ENCODE results near the gene PIGU.

PIGU gene

DNA sequence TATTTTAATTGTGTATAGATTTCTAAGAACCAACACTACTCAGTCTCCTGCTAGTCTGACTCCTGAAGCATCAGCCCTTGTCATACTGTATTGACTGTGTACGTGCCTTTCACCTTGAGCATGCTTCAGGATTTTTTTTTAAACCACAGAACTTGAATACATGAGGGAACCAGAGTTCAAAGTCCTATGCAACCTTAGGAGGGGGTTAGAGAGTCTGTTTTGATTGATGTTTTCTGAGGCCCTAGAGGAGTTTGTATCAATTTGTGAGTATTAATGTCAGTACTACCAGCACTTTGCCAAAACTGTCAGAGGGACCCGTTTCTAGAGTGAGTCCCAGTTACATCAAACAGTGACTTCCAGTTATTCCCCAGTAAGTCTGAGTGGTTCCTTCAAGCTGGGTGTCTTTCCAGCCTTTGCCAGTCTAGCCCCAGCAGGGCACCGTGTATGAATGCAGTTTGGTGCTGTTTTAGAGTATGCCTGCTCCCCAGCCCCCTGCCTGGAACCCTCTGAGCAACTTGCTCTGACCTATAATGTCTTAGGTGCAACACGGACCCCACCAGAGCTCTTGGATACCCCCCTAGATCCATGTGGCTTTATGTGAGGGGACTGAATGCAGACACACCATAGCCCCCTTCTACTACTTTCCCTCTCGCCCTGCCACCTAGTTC is 35.8 kb upstream of the PIGU start:
- Histone ChIP-seq H3K9me3 (ENCODE audit: control insufficient read depth in 1 of 2, low read length in 2 of 2) (no peaks in the 10 kb centered on the region), H3K4me1 (ENCODE audit: control insufficient read depth in 1 of 2, insufficient read depth in 2 of 2, low read length in 2 of 2) (peaks cover 0 to 17% of the 10 kb centered on the region in 2 donors), H3K27ac (ENCODE audit: low read length) (no peak overlapping the region), H3K27me3 (ENCODE audit: low read depth, low read length) (no peaks in the 10 kb centered on the region), H3K36me3 (ENCODE audit: control insufficient read depth in 1 of 2, insufficient read depth in 2 of 2, low read length in 2 of 2) (peaks cover 17 to 35% of the 10 kb centered on the region in 2 donors), H3K4me3 (ENCODE audit: low read depth in 1 of 2, low read length in 2 of 2) (no peak overlapping the region)

DNA sequence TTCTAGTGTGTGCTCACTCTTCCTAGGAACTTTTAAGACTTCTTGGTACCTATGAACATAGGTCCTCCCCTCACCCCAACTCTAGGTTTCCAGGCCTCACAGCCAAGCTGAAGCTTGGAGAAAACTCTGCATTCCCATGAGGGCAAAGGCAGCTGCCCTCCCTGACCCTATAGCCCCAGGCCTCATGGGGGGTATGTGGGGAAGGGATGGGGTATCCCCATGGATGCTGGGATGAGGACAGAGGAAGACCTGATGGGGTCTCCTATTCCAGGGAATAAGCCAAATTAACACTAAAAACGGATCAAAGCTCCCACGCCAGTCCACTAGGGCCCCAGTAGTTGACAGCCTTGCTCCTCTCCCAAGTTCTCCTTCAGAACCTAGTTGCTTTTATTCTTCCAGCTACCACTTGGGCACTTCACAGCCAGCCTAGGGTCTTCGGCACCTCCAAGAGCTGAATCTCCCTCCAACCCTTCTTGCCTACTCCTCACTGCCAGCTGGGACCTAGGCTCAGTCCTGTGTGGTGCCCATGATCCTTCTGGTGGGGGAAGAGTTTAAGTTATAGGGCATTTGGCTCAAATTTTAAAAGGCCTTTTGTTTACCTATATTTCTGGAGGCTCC is 35.0 kb upstream of the PIGU start:
- Histone ChIP-seq H3K27ac (ENCODE audit: low read length) (no peak overlapping the region), H3K36me3 (ENCODE audit: control insufficient read depth in 1 of 2, insufficient read depth in 2 of 2, low read length in 2 of 2) (peaks cover 14 to 35% of the 10 kb centered on the region in 2 donors), H3K4me3 (ENCODE audit: low read depth in 1 of 2, low read length in 2 of 2) (no peak overlapping the region), H3K27me3 (ENCODE audit: low read depth, low read length) (no peaks in the 10 kb centered on the region), H3K9me3 (ENCODE audit: control insufficient read depth in 1 of 2, low read length in 2 of 2) (no peaks in the 10 kb centered on the region), H3K4me1 (ENCODE audit: control insufficient read depth in 1 of 2, insufficient read depth in 2 of 2, low read length in 2 of 2) (peaks cover 0 to 20% of the 10 kb centered on the region in 2 donors)

DNA sequence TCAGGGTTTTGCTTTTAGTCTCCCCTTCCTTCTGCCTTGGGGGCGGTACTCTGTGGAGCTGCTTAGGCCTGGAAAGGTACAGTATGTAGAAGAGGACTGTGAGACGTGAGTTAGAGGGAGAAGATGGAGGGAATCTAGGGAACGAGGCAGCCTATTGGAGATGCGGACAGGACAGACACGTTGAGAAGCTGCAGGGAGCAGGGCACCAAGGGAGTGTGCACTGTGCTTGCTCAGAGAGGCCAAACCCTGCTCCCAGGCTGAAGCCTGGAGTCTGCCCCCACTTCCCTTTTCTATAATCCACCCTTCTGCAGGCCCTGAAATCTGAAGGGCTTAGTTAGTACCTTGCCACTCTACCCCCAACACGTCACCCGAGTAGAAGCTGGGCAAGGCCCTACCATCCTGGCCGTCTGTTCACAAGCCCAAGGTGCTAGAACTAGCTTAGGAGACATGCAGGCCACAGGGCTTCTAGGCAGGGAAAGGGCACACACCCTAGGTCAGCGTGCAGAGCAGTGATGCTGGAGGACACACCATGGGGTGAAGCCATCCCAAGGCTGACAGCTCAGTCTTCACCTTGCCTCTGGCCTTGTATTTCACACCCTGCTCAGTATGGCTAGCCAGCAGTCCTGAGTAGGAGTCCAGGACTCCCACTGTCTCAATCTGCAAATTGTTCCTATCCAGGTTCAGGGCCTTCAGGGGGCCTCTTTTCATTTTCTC is 34.1 kb upstream of the PIGU start:
- Histone ChIP-seq H3K27me3 (ENCODE audit: low read depth, low read length) (no peaks in the 10 kb centered on the region), H3K4me1 (ENCODE audit: control insufficient read depth in 1 of 2, insufficient read depth in 2 of 2, low read length in 2 of 2) (peaks cover 4 to 30% of the 10 kb centered on the region in 2 donors), H3K36me3 (ENCODE audit: control insufficient read depth in 1 of 2, insufficient read depth in 2 of 2, low read length in 2 of 2) (peaks cover 14 to 35% of the 10 kb centered on the region in 2 donors), H3K4me3 (ENCODE audit: low read depth in 1 of 2, low read length in 2 of 2) (peak overlapping the region in 1 of 2 donors; percentile 42), H3K27ac (ENCODE audit: low read length) (peak overlapping the region; percentile 9), H3K9me3 (ENCODE audit: control insufficient read depth in 1 of 2, low read length in 2 of 2) (no peaks in the 10 kb centered on the region)

DNA sequence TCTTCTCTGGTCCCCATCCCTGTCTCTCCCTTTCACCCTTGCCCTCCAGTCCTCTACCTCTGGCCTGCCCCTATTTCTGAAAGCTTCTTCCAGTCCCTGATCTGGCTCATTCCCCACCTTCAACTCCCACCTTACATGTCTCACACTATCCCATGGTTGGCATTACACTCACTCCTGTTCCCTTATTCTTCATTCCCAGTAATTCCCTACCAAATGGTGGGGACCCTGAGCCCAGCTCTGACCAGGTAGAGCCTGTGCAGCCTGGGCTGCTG is 33.6 kb upstream of the PIGU start:
- H3K36me3 ChIP-seq (ENCODE audit: control insufficient read depth in 1 of 2, insufficient read depth in 2 of 2, low read length in 2 of 2), result peaks cover 14 to 35% of the 10 kb centered on the region in 2 donors
- peaks cover 9 to 35% of the 10 kb centered on the region in 2 donors for H3K4me1 ChIP-seq (ENCODE audit: control insufficient read depth in 1 of 2, insufficient read depth in 2 of 2, low read length in 2 of 2)
- H3K27ac ChIP-seq (ENCODE audit: low read length), result peak overlapping the region; percentile 9
- H3K27me3 ChIP-seq (ENCODE audit: low read depth, low read length), result no peaks in the 10 kb centered on the region
- peak overlapping the region; percentile 42 to 77 for H3K4me3 ChIP-seq (ENCODE audit: low read depth in 1 of 2, low read length in 2 of 2)
- no peaks in the 10 kb centered on the region for H3K9me3 ChIP-seq (ENCODE audit: control insufficient read depth in 1 of 2, low read length in 2 of 2)

DNA sequence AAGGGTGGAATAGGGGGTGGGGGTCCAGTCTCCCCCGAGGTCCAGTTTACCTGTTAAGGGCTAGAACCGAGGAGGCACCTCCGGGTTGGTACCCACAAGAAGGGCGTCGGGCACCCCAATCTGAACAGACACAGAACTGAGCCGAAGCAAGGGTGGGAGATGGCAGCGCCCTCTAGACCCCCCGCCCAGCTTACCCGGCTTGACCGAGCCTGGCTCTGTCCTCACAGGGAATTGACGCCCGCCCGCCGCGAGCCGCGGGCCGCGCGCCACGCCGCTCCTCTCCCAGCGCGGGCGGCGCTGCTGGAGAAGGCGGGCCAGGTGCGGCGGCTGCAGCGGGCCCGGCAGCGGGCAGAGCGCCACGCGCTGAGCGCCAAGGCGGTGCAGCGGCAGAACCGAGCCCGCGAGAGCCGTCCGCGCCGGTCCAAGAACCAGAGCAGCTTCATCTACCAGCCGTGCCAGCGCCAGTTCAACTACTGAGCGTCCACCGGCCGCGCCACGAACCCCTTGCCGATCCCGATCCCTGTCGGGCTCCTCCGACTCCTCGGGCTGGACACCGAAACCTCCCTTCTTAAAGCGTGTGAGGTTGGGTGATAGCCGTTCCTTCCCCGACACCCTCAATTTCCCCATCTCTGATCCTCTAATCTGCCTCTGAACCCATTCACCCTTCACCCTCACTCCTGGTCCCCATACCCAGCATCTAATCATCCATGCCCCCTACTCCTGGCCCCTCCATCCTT is 33.1 kb upstream of the PIGU start:
- Histone ChIP-seq H3K4me1 (ENCODE audit: control insufficient read depth in 1 of 2, insufficient read depth in 2 of 2, low read length in 2 of 2) (peaks cover 14 to 40% of the 10 kb centered on the region in 2 donors), H3K27me3 (ENCODE audit: low read depth, low read length) (no peaks in the 10 kb centered on the region), H3K36me3 (ENCODE audit: control insufficient read depth in 1 of 2, insufficient read depth in 2 of 2, low read length in 2 of 2) (peaks cover 14 to 31% of the 10 kb centered on the region in 2 donors), H3K9me3 (ENCODE audit: control insufficient read depth in 1 of 2, low read length in 2 of 2) (no peaks in the 10 kb centered on the region), H3K4me3 (ENCODE audit: low read depth in 1 of 2, low read length in 2 of 2) (peak overlapping the region; percentile 53 to 77), H3K27ac (ENCODE audit: low read length) (peak overlapping the region; percentile 56)

DNA sequence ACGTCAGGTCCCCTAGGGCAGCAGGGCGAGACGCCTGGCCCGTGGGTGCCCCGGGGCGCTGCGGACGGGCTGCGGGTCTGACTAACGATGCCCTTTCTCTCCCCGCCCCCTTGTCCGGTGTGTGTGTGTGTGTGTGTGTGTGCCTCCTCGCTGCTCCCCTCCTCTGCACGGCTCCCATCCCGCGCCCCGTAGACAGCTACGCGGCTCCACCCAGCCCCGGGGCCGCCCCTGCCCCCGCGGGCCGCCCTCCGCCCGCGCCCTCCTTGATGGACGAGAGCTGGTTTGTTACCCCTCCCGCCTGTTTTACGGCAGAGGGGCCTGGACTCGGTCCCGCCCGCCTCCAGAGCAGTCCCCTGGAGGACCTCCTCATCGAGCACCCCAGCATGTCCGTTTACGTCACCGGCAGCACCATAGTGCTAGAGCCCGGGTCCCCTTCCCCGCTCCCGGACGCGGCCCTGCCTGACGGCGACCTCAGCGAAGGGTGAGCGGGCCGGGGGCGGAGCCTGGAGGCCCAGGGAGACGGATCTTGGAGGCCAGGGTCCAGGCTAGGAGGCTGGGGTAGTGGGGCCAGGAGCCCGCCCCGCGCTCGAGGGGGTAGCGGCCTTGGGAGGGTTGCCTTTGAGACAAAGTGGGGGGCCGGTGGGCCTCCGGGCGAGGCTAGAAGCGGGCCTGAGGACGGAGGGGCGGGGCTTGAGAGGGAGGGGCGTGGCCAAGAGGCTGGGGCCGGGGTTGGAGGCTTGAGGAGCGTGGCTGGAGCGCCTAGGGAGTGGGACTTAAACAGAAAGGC is 32.3 kb upstream of the PIGU start:
- H3K27ac ChIP-seq (ENCODE audit: low read length), result peak overlapping the region; percentile 56
- H3K4me1 ChIP-seq (ENCODE audit: control insufficient read depth in 1 of 2, insufficient read depth in 2 of 2, low read length in 2 of 2), result peaks cover 17 to 43% of the 10 kb centered on the region in 2 donors
- no peaks in the 10 kb centered on the region for H3K9me3 ChIP-seq (ENCODE audit: control insufficient read depth in 1 of 2, low read length in 2 of 2)
- H3K27me3 ChIP-seq (ENCODE audit: low read depth, low read length), result no peaks in the 10 kb centered on the region
- peaks cover 10 to 26% of the 10 kb centered on the region in 2 donors for H3K36me3 ChIP-seq (ENCODE audit: control insufficient read depth in 1 of 2, insufficient read depth in 2 of 2, low read length in 2 of 2)
- H3K4me3 ChIP-seq (ENCODE audit: low read depth in 1 of 2, low read length in 2 of 2), result peak overlapping the region; percentile 53 to 77

DNA sequence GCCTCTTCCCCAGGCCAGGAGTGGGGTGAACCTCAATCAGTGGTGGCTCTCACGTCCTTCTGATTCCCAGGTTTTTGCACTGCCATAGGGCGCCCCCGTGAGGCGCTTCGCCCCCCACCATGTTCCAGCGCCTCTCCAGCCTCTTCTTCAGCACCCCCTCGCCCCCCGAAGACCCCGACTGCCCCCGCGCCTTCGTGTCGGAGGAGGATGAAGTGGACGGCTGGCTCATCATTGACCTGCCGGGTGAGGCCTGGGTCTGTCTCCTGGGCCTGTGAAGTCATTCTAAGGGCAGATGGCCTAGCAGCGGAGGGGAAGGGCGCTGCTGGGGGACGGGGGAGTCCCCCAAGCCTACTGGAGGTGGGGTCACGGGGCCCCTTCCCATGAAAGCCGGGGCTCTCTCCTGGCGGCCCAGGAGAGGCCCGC is 31.7 kb upstream of the PIGU start:
- Histone ChIP-seq H3K4me3 (ENCODE audit: low read depth in 1 of 2, low read length in 2 of 2) (peak overlapping the region; percentile 53 to 77), H3K36me3 (ENCODE audit: control insufficient read depth in 1 of 2, insufficient read depth in 2 of 2, low read length in 2 of 2) (peaks cover 10 to 20% of the 10 kb centered on the region in 2 donors), H3K4me1 (ENCODE audit: control insufficient read depth in 1 of 2, insufficient read depth in 2 of 2, low read length in 2 of 2) (peaks cover 17 to 42% of the 10 kb centered on the region in 2 donors), H3K27me3 (ENCODE audit: low read depth, low read length) (no peaks in the 10 kb centered on the region), H3K27ac (ENCODE audit: low read length) (no peak overlapping the region), H3K9me3 (ENCODE audit: control insufficient read depth in 1 of 2, low read length in 2 of 2) (no peaks in the 10 kb centered on the region)

DNA sequence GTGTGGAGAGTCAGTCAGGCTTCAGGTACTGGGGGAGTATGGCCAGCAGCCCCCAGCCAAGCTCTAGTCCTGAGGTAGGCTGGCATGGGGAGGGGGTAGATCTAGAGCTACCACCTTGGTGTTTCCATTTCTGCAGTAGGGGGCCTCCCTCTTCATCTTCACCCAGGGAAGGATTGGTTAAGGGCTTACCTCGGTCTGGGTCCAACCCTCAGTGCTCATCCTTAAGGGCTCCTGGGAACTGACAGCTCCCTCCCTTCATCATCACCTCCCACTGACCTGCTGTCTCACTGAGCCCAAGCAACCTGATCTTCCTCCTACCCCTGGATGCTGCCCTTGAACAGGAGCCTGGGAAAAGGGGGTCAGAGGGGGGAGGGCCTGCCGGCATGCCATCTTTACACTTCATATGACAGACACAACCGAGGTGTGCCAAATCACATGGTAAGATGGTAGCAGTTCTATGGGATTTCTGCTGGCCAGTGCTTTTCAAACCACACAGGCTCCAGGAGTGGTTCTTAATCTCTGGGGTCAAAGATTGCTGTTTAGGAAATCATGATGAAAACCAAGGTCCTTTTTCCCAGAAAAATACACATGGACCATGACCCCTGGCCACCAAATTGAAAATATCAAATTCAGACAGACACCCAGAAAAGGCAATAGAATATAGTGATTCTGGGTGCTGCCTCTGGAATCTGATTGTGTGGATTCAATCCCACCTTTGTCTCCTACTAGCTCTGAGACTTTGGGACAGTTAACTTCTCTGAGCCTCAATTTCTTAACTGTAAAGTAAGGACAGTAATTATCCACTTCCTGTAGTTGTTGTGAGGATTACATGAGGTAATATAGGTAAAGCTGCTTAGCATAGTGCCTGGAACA is 30.3 kb upstream of the PIGU start:
- no peaks in the 10 kb centered on the region for H3K9me3 ChIP-seq (ENCODE audit: control insufficient read depth in 1 of 2, low read length in 2 of 2)
- no peaks in the 10 kb centered on the region for H3K27me3 ChIP-seq (ENCODE audit: low read depth, low read length)
- no peak overlapping the region for H3K27ac ChIP-seq (ENCODE audit: low read length)
- peaks cover 17 to 40% of the 10 kb centered on the region in 2 donors for H3K4me1 ChIP-seq (ENCODE audit: control insufficient read depth in 1 of 2, insufficient read depth in 2 of 2, low read length in 2 of 2)
- H3K4me3 ChIP-seq (ENCODE audit: low read depth in 1 of 2, low read length in 2 of 2), result no peak overlapping the region
- H3K36me3 ChIP-seq (ENCODE audit: control insufficient read depth in 1 of 2, insufficient read depth in 2 of 2, low read length in 2 of 2), result peaks cover 0 to 6% of the 10 kb centered on the region in 2 donors

DNA sequence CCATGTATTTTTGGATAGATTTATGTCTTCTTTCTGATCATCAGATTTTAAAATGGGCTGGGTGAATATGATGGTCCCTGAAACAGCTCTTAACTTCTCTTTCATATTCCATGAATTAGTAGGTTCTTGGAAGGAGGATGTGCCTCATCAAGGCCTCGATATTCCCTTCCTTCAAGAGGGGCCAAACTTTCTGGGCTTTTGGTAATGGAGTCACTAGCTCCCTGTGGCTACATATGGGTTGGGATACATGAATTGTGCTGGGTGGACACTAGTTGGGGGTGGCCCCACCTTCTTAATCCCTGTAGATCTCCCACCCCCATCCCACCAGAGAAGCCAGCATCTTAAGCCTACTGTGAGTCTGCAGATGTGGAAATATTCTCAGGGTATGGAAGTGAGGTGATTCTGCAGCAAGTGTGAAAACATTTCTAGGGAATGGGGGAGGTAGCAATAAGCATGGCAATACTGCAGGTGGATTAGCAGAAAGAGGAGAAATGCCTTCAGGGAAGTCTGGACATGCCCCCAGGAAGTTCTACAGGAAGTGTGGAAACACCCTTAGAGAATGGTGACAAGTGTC is 29.5 kb upstream of the PIGU start:
- Histone ChIP-seq H3K27me3 (ENCODE audit: low read depth, low read length) (no peaks in the 10 kb centered on the region), H3K9me3 (ENCODE audit: control insufficient read depth in 1 of 2, low read length in 2 of 2) (no peaks in the 10 kb centered on the region), H3K36me3 (ENCODE audit: control insufficient read depth in 1 of 2, insufficient read depth in 2 of 2, low read length in 2 of 2) (no peaks in the 10 kb centered on the region), H3K4me1 (ENCODE audit: control insufficient read depth in 1 of 2, insufficient read depth in 2 of 2, low read length in 2 of 2) (peaks cover 17 to 40% of the 10 kb centered on the region in 2 donors), H3K4me3 (ENCODE audit: low read depth in 1 of 2, low read length in 2 of 2) (peak overlapping the region in 1 of 2 donors; percentile 82), H3K27ac (ENCODE audit: low read length) (peak overlapping the region; percentile 96)
